GM12878 (cell line): ENCODE data around the gene SLFNL1. TPM values are rescaled to one million over a fixed set of nuclear protein-coding genes. Genes with fewer than 3 reads are reported as not detected.

Source experiments
- ATAC-seq: fragments of 200-7000 bp; cut with Tn5 transposase; 3 replicates; pipeline ENCODE4 v1.9.1; 2020; ENCODE audit warnings: mild to moderate bottlenecking, moderate library complexity
- BruUV-seq: library from RNA; stranded (reverse); fragments of 400-500 nt; replicated peaks from 2 replicates; lab custom pipeline; 2021; lab: Mats Ljungman, UMichigan
- CTCF ChIA-PET: fragments of 300-600 bp; sonication (Branson Sonifier 250); formaldehyde crosslinking; extraction: SDS; loops from one replicate; lab custom pipeline; 2021; ENCODE audit warnings: inconsistent platforms; lab: Yijun Ruan, JAX
- POLR2A ChIA-PET: fragments of 350-600 bp; formaldehyde crosslinking; extraction: SDS; loops from one replicate; lab custom pipeline; 2021; ENCODE audit warnings: inconsistent platforms; lab: Charles Lee
- RAD21 ChIA-PET: fragments of 300-600 bp; sonication (Branson Sonifier 250); formaldehyde crosslinking; loops from one replicate; lab custom pipeline; 2023; ENCODE audit warnings: antibody characterized with exemption; ENCODE audit not compliant: unreplicated experiment; lab: Charles Lee
- SMC1A ChIA-PET: fragments of 300-600 bp; sonication (Branson Sonifier 250); formaldehyde crosslinking; loops from one replicate; lab custom pipeline; 2023; ENCODE audit not compliant: unreplicated experiment, uncharacterized antibody; lab: Charles Lee
- DNase-seq: peaks from one replicate; pipeline ENCODE4 v3.0.0-alpha.2; 2011; ENCODE audit warnings: low read depth, low spot score
- FAIRE-seq: peaks from 3 replicates; lab custom pipeline; 2011; peaks lifted over from hg19 to GRCh38; lab: Jason Lieb, UNC
- H2AFZ ChIP-seq: 2 replicates; pipeline ENCODE4 v1.6.0; 2011; ENCODE audit warnings: low read depth, low read length, control low read depth; ENCODE audit not compliant: control insufficient read depth
- H3K27ac ChIP-seq: 2 replicates; pipeline ENCODE4 v1.5.1; 2011; ENCODE audit warnings: control low read depth; ENCODE audit not compliant: control insufficient read depth, insufficient read depth
- H3K27me3 ChIP-seq, 2 experiments: replicated peaks in 1 of 2; 2 replicates each; pipeline versions ENCODE4 v1.6.0 to v1.6.1; 2011; ENCODE audit warnings: low read length in 1 of 2; ENCODE audit not compliant: control insufficient read depth in 2 of 2, insufficient read depth in 2 of 2
- H3K36me3 ChIP-seq, 2 experiments: 2 replicates each; pipeline ENCODE4 v1.5.1; 2011; ENCODE audit warnings: low read length in 1 of 2; ENCODE audit not compliant: control insufficient read depth in 2 of 2, insufficient read depth in 2 of 2
- H3K4me1 ChIP-seq: 2 replicates; pipeline ENCODE4 v1.6.1; 2011; ENCODE audit warnings: mild to moderate bottlenecking, low read length, moderate library complexity, mixed read lengths; ENCODE audit not compliant: control insufficient read depth, insufficient read depth
- H3K4me2 ChIP-seq: 2 replicates; pipeline ENCODE4 v1.6.0; 2011; ENCODE audit warnings: control low read depth; ENCODE audit not compliant: control insufficient read depth, insufficient read depth
- H3K4me3 ChIP-seq: fragments of 200-600 bp; sonication (generic); 2 replicates; pipeline ENCODE4 v1.5.1; 2016
- H3K79me2 ChIP-seq: 2 replicates; pipeline ENCODE4 v1.6.0; 2011; ENCODE audit warnings: low read length; ENCODE audit not compliant: control insufficient read depth, insufficient read depth
- H3K9ac ChIP-seq: 2 replicates; pipeline ENCODE4 v1.8.0; 2011; ENCODE audit warnings: low read length, control low read depth, mixed read lengths; ENCODE audit not compliant: control insufficient read depth, insufficient read depth
- H3K9me3 ChIP-seq: replicated peaks from 3 replicates; pipeline ENCODE4 v1.5.1; 2011; ENCODE audit warnings: mild to moderate bottlenecking, low read length; ENCODE audit not compliant: control insufficient read depth, insufficient read depth
- H4K20me1 ChIP-seq: 2 replicates; pipeline ENCODE4 v1.6.0; 2011; ENCODE audit not compliant: control insufficient read depth, insufficient read depth
- CEBPZ ChIP-seq: fragments of 150-350 bp; IDR thresholded peaks from 2 replicates; pipeline ENCODE4 v1.6.1; 2016; ENCODE audit warnings: low read depth, low read length
- CHD4 ChIP-seq: fragments of 200-600 bp; sonication (generic); IDR thresholded peaks from 2 replicates; pipeline ENCODE4 v1.6.1; 2016; ENCODE audit warnings: mild to moderate bottlenecking
- EP300 ChIP-seq, 2 experiments: fragments of 150-350 bp in 1 of 2; IDR thresholded peaks; 2 replicates each; pipeline ENCODE4 v1.6.1; 2011 to 2012; ENCODE audit warnings: low read depth in 2 of 2, low read length in 2 of 2, borderline replicate concordance in 1 of 2, improper control_type of control experiment in 1 of 2, inconsistent platforms in 1 of 2; ENCODE audit not compliant: control insufficient read depth in 1 of 2
- FOS ChIP-seq: IDR thresholded peaks from 3 replicates; pipeline ENCODE4 v1.6.1; 2011; ENCODE audit warnings: borderline replicate concordance; ENCODE audit not compliant: insufficient read length; ENCODE audit errors: extremely low read depth
- JUNB ChIP-seq: IDR thresholded peaks from 2 replicates; pipeline ENCODE4 v1.6.1; 2016; ENCODE audit warnings: antibody characterized with exemption, mild to moderate bottlenecking
- NR2F1 ChIP-seq: fragments of 450-650 bp; conservative IDR thresholded peaks from 2 replicates; pipeline ENCODE4 v1.6.1; 2017; ENCODE audit warnings: mild to moderate bottlenecking
- RAD21 ChIP-seq: IDR thresholded peaks from 2 replicates; pipeline ENCODE4 v1.6.1; 2011; ENCODE audit warnings: mild to moderate bottlenecking, low read depth, low read length, moderate library complexity; ENCODE audit not compliant: insufficient read depth
- TARDBP ChIP-seq: IDR thresholded peaks from 2 replicates; pipeline ENCODE4 v1.6.1; 2016; ENCODE audit warnings: borderline replicate concordance
- ZSCAN29 ChIP-seq: fragments of 450-650 bp; IDR thresholded peaks from 2 replicates; pipeline ENCODE4 v1.6.1; 2017; ENCODE audit warnings: mild to moderate bottlenecking, moderate library complexity
- ZZZ3 ChIP-seq: IDR thresholded peaks from 2 replicates; pipeline ENCODE4 v1.6.1; 2011; ENCODE audit warnings: low read depth; ENCODE audit not compliant: control insufficient read depth, insufficient read length
- WGBS: methylation state at CpG from one replicate; pipeline ENCODE4 v1.1.6; 2016; ENCODE audit warnings: low lambda C conversion rate; ENCODE audit not compliant: insufficient replicate concordance, insufficient coverage; ENCODE audit errors: missing lambda C conversion rate; 5-methylcytosine and 5-hydroxymethylcytosine counted together
- in situ Hi-C: fragments of 300-500 bp; cut with MboI; formaldehyde crosslinking; loops from 9 replicates; pipeline ENCODE4 v1.14.3; 2018; ENCODE audit warnings: mixed read lengths
- intact Hi-C: fragments of 100-400 bp; cut with micrococcal nuclease; formaldehyde crosslinking; loops from one replicate; pipeline ENCODE4 v1.14.2; 2022; ENCODE audit not compliant: unreplicated experiment
- polyA plus RNA-seq, 11 experiments: library from polyadenylated mRNA; depleted of rRNA in 4 of 11; unstranded in 6 of 11; stranded (reverse) in 5 of 11; fragments of >200 nt; fragmentation: Nextera tagmentation in 4 of 11; fragmentation: Illumina TruSeq in 1 of 11; extraction: Ambion mirVana in 4 of 11; extraction: Trizol in 1 of 11; gene quantifications; 1 replicate in 1 of 11; 2 replicates in 10 of 11; pipeline versions ENCODE4 v1.2.1 to v1.2.3, GENCODE V29; 2011 to 2016; ENCODE audit warnings: inconsistent platforms in 2 of 11, missing spikeins in 2 of 11, low read depth in 1 of 11
- total RNA-seq, 4 experiments: library from RNA; depleted of rRNA in 3 of 4; stranded (reverse); fragments of >200 nt in 3 of 4; fragmentation: Illumina TruSeq in 1 of 4; extraction: Trizol in 1 of 4; gene quantifications; 2 replicates each; pipeline versions ENCODE4 v1.2.1 to v1.2.3, GENCODE V29; 2013 to 2021
- TF ChIP-seq, protein P1 (sequence below): fragments of 150-350 bp; IDR thresholded peaks from 2 replicates; pipeline ENCODE4 v1.6.1; 2014; ENCODE audit warnings: mild to moderate bottlenecking, low read depth, low read length
- TF ChIP-seq, protein P2 (sequence below): fragments of 450-650 bp; IDR thresholded peaks from 2 replicates; pipeline ENCODE4 v1.6.1; 2017; ENCODE audit warnings: mild to moderate bottlenecking
- TF ChIP-seq, protein P3 (sequence below): IDR thresholded peaks from 2 replicates; pipeline ENCODE4 v1.6.1; 2012; ENCODE audit warnings: low read depth, low read length, improper control_type of control experiment

Gene SLFNL1
- total and polyA plus RNA-seq, 10 of the 15 experiments (the other 5 are each of a cell fraction or from before 2014, with no cell fraction given): 0.05 to 0.98 (median 0.16) TPM; not detected in 2

- TF ChIP-seq, protein P1, sequence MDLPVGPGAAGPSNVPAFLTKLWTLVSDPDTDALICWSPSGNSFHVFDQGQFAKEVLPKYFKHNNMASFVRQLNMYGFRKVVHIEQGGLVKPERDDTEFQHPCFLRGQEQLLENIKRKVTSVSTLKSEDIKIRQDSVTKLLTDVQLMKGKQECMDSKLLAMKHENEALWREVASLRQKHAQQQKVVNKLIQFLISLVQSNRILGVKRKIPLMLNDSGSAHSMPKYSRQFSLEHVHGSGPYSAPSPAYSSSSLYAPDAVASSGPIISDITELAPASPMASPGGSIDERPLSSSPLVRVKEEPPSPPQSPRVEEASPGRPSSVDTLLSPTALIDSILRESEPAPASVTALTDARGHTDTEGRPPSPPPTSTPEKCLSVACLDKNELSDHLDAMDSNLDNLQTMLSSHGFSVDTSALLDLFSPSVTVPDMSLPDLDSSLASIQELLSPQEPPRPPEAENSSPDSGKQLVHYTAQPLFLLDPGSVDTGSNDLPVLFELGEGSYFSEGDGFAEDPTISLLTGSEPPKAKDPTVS: no peak
- TF ChIP-seq CEBPZ (no peak), JUNB (no peak), CHD4 (no peak)
These were observed 33.9 kb downstream of the SLFNL1 start (continued) for GRCh38 chr1:40987439-40988276.

DNA sequence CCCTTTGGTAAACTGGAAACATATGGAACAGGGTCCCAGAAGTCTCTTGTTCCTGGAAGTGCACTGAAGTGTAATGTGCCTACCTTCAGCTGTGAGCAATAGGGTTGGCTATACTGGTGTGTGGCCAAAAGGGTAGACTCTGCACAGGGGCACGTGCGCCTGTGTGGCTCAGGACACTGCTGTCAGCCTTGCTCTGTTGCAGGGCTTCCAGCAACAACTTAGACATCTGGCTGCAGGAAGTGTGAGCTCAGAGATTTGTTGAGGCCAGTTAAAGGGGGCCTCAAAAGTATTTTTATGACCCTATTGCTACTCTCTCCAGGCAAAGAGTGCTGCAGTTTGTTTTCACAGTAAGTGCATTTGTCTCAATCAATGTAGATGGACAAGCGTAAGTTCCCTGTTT is 34.6 kb downstream of the SLFNL1 start:
- peaks cover 18 to 29% of the 10 kb centered on the region in 2 experiments for H3K36me3 ChIP-seq
- no peak for DNase-seq
- H3K4me3 ChIP-seq: no peak overlapping the region
- H2AFZ ChIP-seq: no peak overlapping the region
- no peak for FAIRE-seq
- ChIA-PET SMC1A (interaction anchor here (1.0 kb wide), 1 partner anchor 9 kb away, joined by 3 read pairs; no protein-coding TSS in a partner anchor), POLR2A (no interaction called here), CTCF (interaction anchor here (1.2 to 1.4 kb wide), 2 partner anchors 15 to 22 kb away, joined by 3 read pairs; no protein-coding TSS in a partner anchor), RAD21 (no interaction called here)
- peaks cover 22% of the 10 kb centered on the region for H3K79me2 ChIP-seq
- 95% methylated on average over 3 of the region's 3 CpGs for WGBS
- H4K20me1 ChIP-seq: no peaks in the 10 kb centered on the region; the same call in 1 of the 2 replicates
- no TSS peak for BruUV-seq
- no peaks in the 10 kb centered on the region for H3K9me3 ChIP-seq
- H3K4me2 ChIP-seq: no peak overlapping the region
- intact Hi-C loops: no loop called here
- in situ Hi-C loops: no loop called here
- ATAC-seq: no peak; the same call in 2 of the 3 replicates
- no peaks in the 10 kb centered on the region for H3K4me1 ChIP-seq
- no peak overlapping the region for H3K27ac ChIP-seq
- H3K27me3 ChIP-seq: no peaks in the 10 kb centered on the region
- no peak overlapping the region for H3K9ac ChIP-seq
- no peak for TF ChIP-seq TARDBP
- no peak for TF ChIP-seq NR2F1
- TF ChIP-seq, protein P2, sequence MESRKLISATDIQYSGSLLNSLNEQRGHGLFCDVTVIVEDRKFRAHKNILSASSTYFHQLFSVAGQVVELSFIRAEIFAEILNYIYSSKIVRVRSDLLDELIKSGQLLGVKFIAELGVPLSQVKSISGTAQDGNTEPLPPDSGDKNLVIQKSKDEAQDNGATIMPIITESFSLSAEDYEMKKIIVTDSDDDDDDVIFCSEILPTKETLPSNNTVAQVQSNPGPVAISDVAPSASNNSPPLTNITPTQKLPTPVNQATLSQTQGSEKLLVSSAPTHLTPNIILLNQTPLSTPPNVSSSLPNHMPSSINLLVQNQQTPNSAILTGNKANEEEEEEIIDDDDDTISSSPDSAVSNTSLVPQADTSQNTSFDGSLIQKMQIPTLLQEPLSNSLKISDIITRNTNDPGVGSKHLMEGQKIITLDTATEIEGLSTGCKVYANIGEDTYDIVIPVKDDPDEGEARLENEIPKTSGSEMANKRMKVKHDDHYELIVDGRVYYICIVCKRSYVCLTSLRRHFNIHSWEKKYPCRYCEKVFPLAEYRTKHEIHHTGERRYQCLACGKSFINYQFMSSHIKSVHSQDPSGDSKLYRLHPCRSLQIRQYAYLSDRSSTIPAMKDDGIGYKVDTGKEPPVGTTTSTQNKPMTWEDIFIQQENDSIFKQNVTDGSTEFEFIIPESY: no peak
- TF ChIP-seq RAD21: no peak
- TF ChIP-seq ZSCAN29: no peak
- TF ChIP-seq FOS: no peak
- TF ChIP-seq, protein P3, sequence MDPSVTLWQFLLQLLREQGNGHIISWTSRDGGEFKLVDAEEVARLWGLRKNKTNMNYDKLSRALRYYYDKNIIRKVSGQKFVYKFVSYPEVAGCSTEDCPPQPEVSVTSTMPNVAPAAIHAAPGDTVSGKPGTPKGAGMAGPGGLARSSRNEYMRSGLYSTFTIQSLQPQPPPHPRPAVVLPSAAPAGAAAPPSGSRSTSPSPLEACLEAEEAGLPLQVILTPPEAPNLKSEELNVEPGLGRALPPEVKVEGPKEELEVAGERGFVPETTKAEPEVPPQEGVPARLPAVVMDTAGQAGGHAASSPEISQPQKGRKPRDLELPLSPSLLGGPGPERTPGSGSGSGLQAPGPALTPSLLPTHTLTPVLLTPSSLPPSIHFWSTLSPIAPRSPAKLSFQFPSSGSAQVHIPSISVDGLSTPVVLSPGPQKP: no peak
- no peak for TF ChIP-seq EP300 (IDR thresholded peaks at IDR 0.05; ENCODE audit: borderline replicate concordance in 1 of 2, control insufficient read depth in 1 of 2, low read depth in 2 of 2, low read length in 2 of 2)
- no peak for TF ChIP-seq ZZZ3
- TF ChIP-seq JUNB: no peak
